GM19372 (cell line): ENCODE data around the gene IRS1.

Experiments
- ATAC-seq: cut with Tn5 transposase; IDR thresholded peaks from one replicate; pipeline ENCODE4 v1.9.1; 2021; ENCODE audit warnings: mild to moderate bottlenecking, low read depth, moderate library complexity; ENCODE audit not compliant: unreplicated experiment

Gene IRS1

GRCh38 chr2:226763320-226763719 is 36.3 kb downstream of the IRS1 start:
- no peak for ATAC-seq

- ATAC-seq = no peak
Measured at GRCh38 chr2:226761195-226761583, 38.4 kb downstream of the IRS1 start.

- no peak for ATAC-seq
Measured at GRCh38 chr2:226760412-226761194, 39.0 kb downstream of the IRS1 start.

GRCh38 chr2:226759768-226760167 is 39.9 kb downstream of the IRS1 start:
- ATAC-seq = no peak

GRCh38 chr2:226758921-226759640 is 40.5 kb downstream of the IRS1 start:
- no peak for ATAC-seq

- ATAC-seq = no peak
Measured at GRCh38 chr2:226756131-226756530, 43.5 kb downstream of the IRS1 start.

- ATAC-seq = no peak
Measured at GRCh38 chr2:226755631-226756030, 44.0 kb downstream of the IRS1 start.

GRCh38 chr2:226754821-226755604 is 44.6 kb downstream of the IRS1 start:
- ATAC-seq = no peak

GRCh38 chr2:226752887-226753286 is 46.7 kb downstream of the IRS1 start:
- ATAC-seq = no peak

GRCh38 chr2:226747288-226747687 is 52.3 kb downstream of the IRS1 start:
- ATAC-seq = no peak

- ATAC-seq = no peak
Measured at GRCh38 chr2:226746196-226746800, 53.3 kb downstream of the IRS1 start.

GRCh38 chr2:226743915-226744314 is 55.7 kb downstream of the IRS1 start:
- no peak for ATAC-seq

- ATAC-seq = no peak
Measured at GRCh38 chr2:226742347-226742746, 57.3 kb downstream of the IRS1 start.

GRCh38 chr2:226740039-226740648 is 59.5 kb downstream of the IRS1 start:
- ATAC-seq = no peak

GRCh38 chr2:226739545-226740030 is 60.0 kb downstream of the IRS1 start:
- no peak for ATAC-seq

- ATAC-seq = no peak
Measured at GRCh38 chr2:226738821-226739544, 60.6 kb downstream of the IRS1 start.

- no peak for ATAC-seq
Measured at GRCh38 chr2:226738191-226738820, 61.3 kb downstream of the IRS1 start.

- no peak for ATAC-seq
Measured at GRCh38 chr2:226736382-226736781, 63.2 kb downstream of the IRS1 start.

- no peak for ATAC-seq
Measured at GRCh38 chr2:226733927-226734564, 65.6 kb downstream of the IRS1 start.
